SKM-1 treated with dmso at 0.1 percent for 144 hours (cell line): ENCODE results near the gene LANCL2.
"Not testable (repeated sequence)": the region's sequence is repeated elsewhere in the genome, so short reads cannot be mapped to it uniquely, and the experiment has no call there.

Experiments
- DNase-seq: peaks from one replicate; lab custom pipeline; 2025; ENCODE audit not compliant: unreplicated experiment; lab: John Stamatoyannopoulos, UW

LANCL2 gene

GRCh38 chr7:55365205-55365674 lies at the start of gene LANCL2:
TSS of gene LANCL2 (plus strand) at chr7:55365337. CDS start at chr7:55366026, 689 bp downstream.
- DNase-seq = no peak

GRCh38 chr7:55325371-55325792 lies 39.8 kb upstream of the LANCL2 start:
- DNase-seq = no peak

- no peak for DNase-seq
Observed at GRCh38 chr7:55326081-55326835, 38.9 kb upstream of the LANCL2 start.

GRCh38 chr7:55326945-55327626 lies 38.1 kb upstream of the LANCL2 start:
- DNase-seq = no peak

GRCh38 chr7:55335151-55335550 lies 30.0 kb upstream of the LANCL2 start:
- DNase-seq = no peak

- DNase-seq = no peak
Observed at GRCh38 chr7:55335786-55336185, 29.4 kb upstream of the LANCL2 start.

- DNase-seq = no peak
Observed at GRCh38 chr7:55336540-55336939, 28.6 kb upstream of the LANCL2 start.

- DNase-seq = no peak
Observed at GRCh38 chr7:55339033-55340000, 25.8 kb upstream of the LANCL2 start.

GRCh38 chr7:55342216-55342871 lies 22.8 kb upstream of the LANCL2 start:
- no peak for DNase-seq

- DNase-seq = no peak
Observed at GRCh38 chr7:55343002-55343781, 21.9 kb upstream of the LANCL2 start.

GRCh38 chr7:55343860-55344606 lies 21.1 kb upstream of the LANCL2 start:
- DNase-seq = no peak

- no peak for DNase-seq
Observed at GRCh38 chr7:55344840-55345239, 20.3 kb upstream of the LANCL2 start.

- no peak for DNase-seq
Observed at GRCh38 chr7:55345292-55345691, 19.8 kb upstream of the LANCL2 start.

- DNase-seq = no peak
Observed at GRCh38 chr7:55348502-55348901, 16.6 kb upstream of the LANCL2 start.

- DNase-seq = no peak
Observed at GRCh38 chr7:55349121-55349520, 16.0 kb upstream of the LANCL2 start.

- DNase-seq = no peak
Observed at GRCh38 chr7:55350281-55350680, 14.9 kb upstream of the LANCL2 start.

- DNase-seq = no peak
Observed at GRCh38 chr7:55351263-55351662, 13.9 kb upstream of the LANCL2 start.

GRCh38 chr7:55352947-55353273 lies 12.2 kb upstream of the LANCL2 start:
- DNase-seq = not testable (repeated sequence)

GRCh38 chr7:55360486-55360885 lies 4.7 kb upstream of the LANCL2 start:
- no peak for DNase-seq
